ENCODE data around the gene RNF213.
A peak's percentile ranks its signal among the peaks of the same experiment; 100 is the strongest.

RNF213 gene

DNA sequence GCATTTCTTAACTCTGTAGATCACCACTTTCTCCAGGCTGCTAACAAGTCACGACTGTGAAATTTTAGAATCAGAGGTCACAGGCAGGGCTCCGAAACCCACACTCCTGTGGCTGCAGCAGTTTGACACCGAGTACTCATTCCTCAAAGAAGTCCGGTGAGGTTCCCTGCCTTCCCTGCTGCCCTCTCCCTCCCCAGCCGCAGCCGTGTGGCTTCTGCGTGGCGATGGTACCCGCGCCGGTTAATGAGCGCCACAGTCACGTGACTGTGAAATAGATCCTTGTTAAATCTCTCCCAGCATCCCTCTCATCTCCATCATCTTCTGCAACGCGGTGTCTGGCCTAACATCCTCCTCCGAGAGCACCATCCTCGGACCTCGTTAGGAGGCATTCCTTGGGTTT lies 89.1 kb downstream of the RNF213 start:
- H3K4me3 Mint-ChIP-seq, result no peak overlapping the region
- H3K27me3 Mint-ChIP-seq, result no peaks in the 10 kb centered on the region
- peaks cover 95% of the 10 kb centered on the region for H3K36me3 Mint-ChIP-seq (ENCODE audit: insufficient read depth)
- H3K4me1 Mint-ChIP-seq, result peaks cover 22% of the 10 kb centered on the region
- H3K9me3 Mint-ChIP-seq, result no peaks in the 10 kb centered on the region
- peak overlapping the region; percentile 32 for H3K27ac Mint-ChIP-seq (ENCODE audit: low read depth)
- ATAC-seq (replicated peaks; ENCODE audit: extremely low read depth, poor library complexity, severe bottlenecking) (no peak), DNase-seq (ENCODE audit: low spot score in 2 of 2) (no peak)

DNA sequence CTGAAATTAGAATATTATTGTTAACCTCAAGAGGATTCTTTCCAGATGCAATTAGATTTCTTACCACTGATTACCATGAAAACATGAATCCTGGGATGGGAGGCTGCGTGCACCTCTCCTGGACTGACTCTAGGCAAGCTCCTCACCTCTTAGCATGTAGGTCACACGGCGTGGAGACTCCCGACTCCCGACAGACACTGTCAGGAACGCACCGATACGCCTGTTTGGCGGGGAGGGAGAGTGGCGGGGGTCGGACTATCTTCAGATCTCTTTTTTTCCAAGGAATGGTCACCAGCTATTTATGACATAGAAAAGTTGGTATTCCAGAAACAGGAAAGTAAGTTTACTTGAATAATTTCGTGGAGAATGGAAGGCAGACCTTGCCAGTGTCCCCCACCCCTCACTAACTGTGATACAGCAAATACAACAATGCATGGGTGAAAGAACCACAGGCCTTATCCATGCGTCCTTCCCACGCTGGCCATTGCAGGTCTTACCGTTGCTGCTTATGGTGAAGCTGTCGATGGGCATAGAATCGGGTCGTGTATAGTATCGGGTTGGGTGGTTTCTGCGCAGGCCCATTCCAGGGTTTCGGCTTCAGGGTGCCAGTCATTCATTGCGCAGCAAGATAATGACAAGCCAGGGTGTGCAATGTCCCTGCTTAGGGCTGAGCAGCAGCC lies 91.7 kb downstream of the RNF213 start:
- H3K4me3 Mint-ChIP-seq, result no peak overlapping the region
- no peak overlapping the region for H3K27ac Mint-ChIP-seq (ENCODE audit: low read depth)
- ATAC-seq (replicated peaks; ENCODE audit: extremely low read depth, poor library complexity, severe bottlenecking) (no peak), DNase-seq (ENCODE audit: low spot score in 2 of 2) (no peak)
- H3K36me3 Mint-ChIP-seq (ENCODE audit: insufficient read depth), result peaks cover 92% of the 10 kb centered on the region
- H3K4me1 Mint-ChIP-seq, result peaks cover 21% of the 10 kb centered on the region
- H3K9me3 Mint-ChIP-seq, result no peaks in the 10 kb centered on the region
- H3K27me3 Mint-ChIP-seq, result no peaks in the 10 kb centered on the region

DNA sequence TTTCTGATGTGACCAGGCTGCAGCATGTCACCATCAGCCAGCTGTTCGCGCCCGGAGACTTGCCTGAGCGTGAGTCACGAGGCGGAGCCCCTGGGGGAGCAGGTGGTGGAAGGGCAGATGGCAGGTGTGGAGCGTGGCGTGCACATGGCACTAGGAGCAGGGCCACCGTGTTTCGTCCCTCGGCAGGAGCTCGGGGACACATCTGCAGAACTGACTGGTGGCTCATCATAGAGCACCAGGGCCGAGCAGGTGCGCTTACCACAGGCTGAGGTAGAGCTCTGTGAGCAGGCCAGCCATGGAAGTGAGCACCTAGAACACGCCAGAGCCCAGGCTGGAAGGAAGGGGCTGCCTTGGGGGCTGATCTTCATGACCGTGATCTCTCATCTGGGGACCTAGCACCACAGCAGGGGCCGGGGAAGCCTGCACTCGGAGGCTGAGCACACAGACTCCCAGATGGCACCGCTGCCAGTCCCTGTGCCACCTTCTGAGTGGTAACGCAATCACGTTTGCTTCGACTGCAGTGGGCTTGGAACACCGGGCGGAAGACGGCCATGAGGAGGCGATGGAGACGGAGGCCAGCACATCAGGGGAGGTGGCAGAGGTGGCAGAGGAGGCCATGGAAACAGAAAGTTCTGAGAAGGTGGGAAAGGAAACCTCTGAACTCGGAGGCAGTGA lies 92.5 kb downstream of the RNF213 start:
- Mint-ChIP-seq H3K4me3 (peak overlapping the region; percentile 50), H3K27ac (ENCODE audit: low read depth) (peak overlapping the region; percentile 77), H3K27me3 (no peaks in the 10 kb centered on the region), H3K9me3 (no peaks in the 10 kb centered on the region), H3K36me3 (ENCODE audit: insufficient read depth) (peaks cover 89% of the 10 kb centered on the region), H3K4me1 (peaks cover 16% of the 10 kb centered on the region)
- DNase-seq (ENCODE audit: low spot score in 2 of 2) (no peak), ATAC-seq (replicated peaks; ENCODE audit: extremely low read depth, poor library complexity, severe bottlenecking) (no peak)

DNA sequence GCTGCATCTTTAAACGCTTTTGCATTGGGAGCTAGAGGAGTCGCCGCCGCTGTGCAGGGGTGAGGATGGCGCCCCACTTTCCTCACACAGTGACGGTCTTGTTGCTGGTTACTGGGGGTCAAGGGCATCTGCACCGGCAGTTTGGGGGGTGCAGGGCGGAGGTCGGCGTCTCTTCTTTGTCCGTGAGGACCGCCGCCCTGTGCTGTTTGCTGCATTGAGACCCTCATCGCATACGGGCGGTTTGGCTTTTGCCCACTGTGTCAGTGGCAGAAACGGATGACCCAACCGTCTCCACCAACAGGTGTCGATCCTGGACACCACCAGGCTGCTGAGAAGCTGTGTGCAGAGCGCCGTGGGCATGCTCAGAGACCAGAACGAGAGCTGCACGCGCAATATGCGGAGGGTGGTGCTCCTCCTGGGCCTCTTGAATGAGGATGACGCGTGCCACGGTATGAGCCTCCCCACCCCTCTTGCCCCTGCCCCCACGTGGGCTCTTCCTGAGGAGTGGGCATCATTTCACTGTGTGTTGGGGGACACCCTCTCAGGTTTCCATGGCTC lies 93.1 kb downstream of the RNF213 start:
- H3K27ac Mint-ChIP-seq (ENCODE audit: low read depth), result peak overlapping the region; percentile 77

DNA sequence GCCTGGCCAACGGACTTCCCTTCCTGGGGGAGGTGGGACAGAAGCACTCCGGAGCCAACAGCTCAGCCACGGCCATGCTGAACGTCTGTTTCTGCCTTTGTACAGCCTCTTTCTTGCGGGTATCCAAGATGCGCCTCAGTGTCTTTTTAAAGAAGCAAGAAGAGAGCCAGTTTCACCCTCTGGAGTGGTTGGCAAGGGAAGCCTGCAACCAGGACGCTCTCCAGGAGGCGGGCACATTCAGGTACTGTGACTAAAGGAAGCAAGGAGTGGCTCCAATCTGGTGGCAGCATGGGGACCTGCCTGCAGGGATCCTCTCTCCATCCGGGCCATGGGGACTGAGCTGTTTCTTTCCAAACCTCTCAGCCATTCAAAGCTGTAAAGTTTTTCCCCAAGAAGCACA lies 93.7 kb downstream of the RNF213 start:
- no peak for ATAC-seq (replicated peaks; ENCODE audit: extremely low read depth, poor library complexity, severe bottlenecking)
- Mint-ChIP-seq H3K27ac (ENCODE audit: low read depth) (no peak overlapping the region), H3K4me1 (peaks cover 6% of the 10 kb centered on the region), H3K9me3 (no peaks in the 10 kb centered on the region), H3K27me3 (no peaks in the 10 kb centered on the region), H3K36me3 (ENCODE audit: insufficient read depth) (peaks cover 89% of the 10 kb centered on the region), H3K4me3 (no peak overlapping the region)
- DNase-seq (ENCODE audit: low spot score in 2 of 2), result no peak

More for the DNA sequence above, 93.1 kb downstream of the RNF213 start:
- Mint-ChIP-seq H3K27me3 (no peaks in the 10 kb centered on the region), H3K9me3 (no peaks in the 10 kb centered on the region), H3K4me1 (peaks cover 12% of the 10 kb centered on the region), H3K4me3 (peak overlapping the region; percentile 50), H3K36me3 (ENCODE audit: insufficient read depth) (peaks cover 89% of the 10 kb centered on the region)
- no peak for ATAC-seq (replicated peaks; ENCODE audit: extremely low read depth, poor library complexity, severe bottlenecking)
- no peak for DNase-seq (ENCODE audit: low spot score in 2 of 2)

DNA sequence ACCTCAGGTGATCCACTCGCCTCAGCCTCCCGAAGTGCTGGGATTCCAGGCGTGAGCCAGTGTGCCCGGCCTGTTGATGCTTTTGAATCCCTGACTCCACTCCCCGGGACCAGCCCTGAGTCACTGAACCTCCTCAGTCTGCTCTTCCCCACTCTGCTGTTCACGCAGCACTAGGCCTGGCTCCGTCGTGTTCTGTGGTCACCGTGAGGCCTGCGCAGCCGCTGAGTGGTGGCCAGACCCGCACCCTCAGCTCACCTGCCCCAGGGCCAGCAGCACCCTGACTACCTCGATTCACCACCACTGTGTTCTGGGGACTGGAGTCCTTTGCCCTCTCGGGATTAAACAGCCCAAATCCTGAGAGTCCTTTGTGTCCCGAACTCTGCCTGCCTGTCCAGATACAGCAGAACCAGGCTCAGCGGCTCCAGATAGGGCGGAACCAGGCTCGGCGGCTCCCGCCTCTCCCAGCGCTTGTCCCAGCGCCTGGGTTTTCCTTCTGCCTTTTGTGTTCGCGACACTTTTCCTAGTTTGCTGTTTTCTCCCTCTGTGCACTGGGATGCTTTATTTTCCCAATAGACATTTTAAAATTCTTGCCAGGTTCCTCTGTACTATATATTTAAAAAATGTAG lies 95.7 kb downstream of the RNF213 start:
- no peaks in the 10 kb centered on the region for H3K9me3 Mint-ChIP-seq
- no peak for ATAC-seq (replicated peaks; ENCODE audit: extremely low read depth, poor library complexity, severe bottlenecking)
- no peak for DNase-seq (ENCODE audit: low spot score in 2 of 2)
- H3K4me3 Mint-ChIP-seq, result no peak overlapping the region
- H3K27me3 Mint-ChIP-seq, result no peaks in the 10 kb centered on the region
- no peak overlapping the region for H3K27ac Mint-ChIP-seq (ENCODE audit: low read depth)
- H3K4me1 Mint-ChIP-seq, result no peaks in the 10 kb centered on the region
- H3K36me3 Mint-ChIP-seq (ENCODE audit: insufficient read depth), result peaks cover 90% of the 10 kb centered on the region

DNA sequence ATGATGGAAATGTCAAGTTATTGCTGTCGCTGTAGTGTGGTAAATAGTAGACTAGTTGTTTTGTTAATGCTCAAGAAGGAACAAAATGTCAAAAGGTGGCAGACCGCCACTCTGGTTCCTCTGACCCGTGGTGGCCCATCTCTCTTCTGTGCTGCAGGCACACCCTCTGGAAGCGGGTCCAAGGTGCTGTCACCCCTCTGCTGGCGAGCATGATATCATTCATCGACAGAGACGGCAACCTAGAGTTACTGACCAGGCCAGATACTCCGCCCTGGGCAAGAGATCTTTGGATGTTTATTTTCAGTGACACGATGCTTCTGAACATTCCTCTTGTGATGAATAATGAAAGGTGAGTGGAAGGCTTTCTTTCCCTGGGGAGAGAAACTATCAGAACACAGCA lies 97.5 kb downstream of the RNF213 start:
- Mint-ChIP-seq H3K27ac (ENCODE audit: low read depth) (peak overlapping the region; percentile 35), H3K4me1 (no peaks in the 10 kb centered on the region), H3K27me3 (no peaks in the 10 kb centered on the region), H3K36me3 (ENCODE audit: insufficient read depth) (peaks cover 87% of the 10 kb centered on the region), H3K9me3 (no peaks in the 10 kb centered on the region), H3K4me3 (no peak overlapping the region)
- no peak for DNase-seq (ENCODE audit: low spot score in 2 of 2)
- ATAC-seq (replicated peaks; ENCODE audit: extremely low read depth, poor library complexity, severe bottlenecking), result no peak

DNA sequence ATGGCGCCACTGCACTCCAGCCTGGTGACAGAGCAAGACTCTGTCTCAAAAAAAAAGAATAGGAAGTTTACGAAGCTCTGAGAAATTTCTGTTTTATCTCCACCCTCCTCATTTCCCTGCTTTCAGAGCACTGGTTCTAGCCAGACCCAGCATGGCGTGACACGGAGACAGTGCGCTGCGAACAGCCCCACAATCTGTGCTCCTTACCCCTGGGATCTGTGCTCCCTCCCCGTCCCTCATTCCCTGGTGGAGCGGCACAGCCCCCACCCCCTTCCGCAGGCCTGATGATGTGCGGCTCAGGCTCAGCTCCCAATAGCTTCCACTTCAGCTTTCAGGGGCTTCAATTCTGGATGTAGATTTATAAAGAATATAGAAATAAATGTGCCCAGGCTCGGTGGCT lies 98.2 kb downstream of the RNF213 start:
- H3K27ac Mint-ChIP-seq (ENCODE audit: low read depth), result peak overlapping the region; percentile 83
- peaks cover 81% of the 10 kb centered on the region for H3K36me3 Mint-ChIP-seq (ENCODE audit: insufficient read depth)
- no peak overlapping the region for H3K4me3 Mint-ChIP-seq

DNA sequence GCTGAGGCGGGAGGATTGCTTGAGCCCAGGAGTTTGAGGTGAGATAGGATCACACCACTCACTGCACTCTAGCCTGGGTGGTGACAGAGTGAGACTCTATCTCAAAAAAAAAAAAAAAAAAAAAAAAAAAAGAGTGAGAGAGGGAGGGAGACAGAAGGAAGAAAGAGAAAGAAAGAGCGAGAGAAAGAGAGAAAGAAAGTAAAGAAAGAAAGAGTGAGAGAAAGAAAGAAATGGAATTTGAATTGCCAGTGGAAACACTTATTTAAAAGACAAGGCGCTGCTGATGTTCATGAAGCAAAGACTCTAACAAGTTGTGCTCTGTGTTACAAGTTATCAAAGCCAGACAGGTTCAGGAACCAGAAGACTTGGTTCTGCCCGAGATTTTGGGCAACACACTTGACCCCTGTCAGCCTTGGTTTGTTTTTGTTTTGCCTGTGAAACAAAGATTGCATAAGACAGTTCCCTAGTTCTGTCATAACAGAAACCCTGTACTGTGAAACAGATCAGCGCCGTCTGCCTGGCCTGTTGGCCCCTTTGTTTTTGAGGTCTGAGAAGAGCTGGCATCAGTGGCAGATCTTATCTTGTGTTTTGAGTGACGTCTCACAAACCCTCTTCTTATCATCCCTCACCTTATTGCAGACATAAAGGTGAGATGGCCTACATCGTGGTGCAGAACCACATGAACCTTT lies 98.9 kb downstream of the RNF213 start:
- no peak for DNase-seq (ENCODE audit: low spot score in 2 of 2)
- Mint-ChIP-seq H3K27me3 (no peaks in the 10 kb centered on the region), H3K9me3 (no peaks in the 10 kb centered on the region), H3K4me1 (no peaks in the 10 kb centered on the region), H3K4me3 (no peak overlapping the region), H3K27ac (ENCODE audit: low read depth) (peak overlapping the region; percentile 83), H3K36me3 (ENCODE audit: insufficient read depth) (peaks cover 81% of the 10 kb centered on the region)
- ATAC-seq (replicated peaks; ENCODE audit: extremely low read depth, poor library complexity, severe bottlenecking), result no peak

More for the DNA sequence above, 98.2 kb downstream of the RNF213 start:
- ATAC-seq (replicated peaks; ENCODE audit: extremely low read depth, poor library complexity, severe bottlenecking), result no peak
- H3K9me3 Mint-ChIP-seq, result no peaks in the 10 kb centered on the region
- no peak for DNase-seq (ENCODE audit: low spot score in 2 of 2)
- H3K4me1 Mint-ChIP-seq, result no peaks in the 10 kb centered on the region
- H3K27me3 Mint-ChIP-seq, result no peaks in the 10 kb centered on the region

DNA sequence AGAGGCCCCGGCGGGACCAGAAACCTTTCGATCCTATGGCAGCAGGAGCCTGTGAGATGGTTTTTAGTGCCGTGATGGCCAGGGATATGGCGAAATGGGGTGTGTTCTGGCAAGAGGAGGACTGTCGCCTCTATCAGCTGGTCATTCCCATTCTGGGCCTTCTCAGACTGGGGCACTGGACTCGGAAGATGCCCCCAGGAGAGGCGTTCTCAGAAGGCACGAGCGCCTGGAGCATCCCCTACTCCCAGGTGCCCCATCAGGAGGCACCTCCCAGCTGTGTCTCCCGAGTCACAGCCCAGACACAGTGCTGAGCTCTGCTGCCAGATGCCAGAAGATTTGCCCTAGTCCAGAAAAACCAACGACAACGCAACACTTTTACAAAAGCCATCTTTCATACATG lies 99.7 kb downstream of the RNF213 start:
- no peaks in the 10 kb centered on the region for H3K4me1 Mint-ChIP-seq
- ATAC-seq (replicated peaks; ENCODE audit: extremely low read depth, poor library complexity, severe bottlenecking), result no peak
- no peaks in the 10 kb centered on the region for H3K27me3 Mint-ChIP-seq
- H3K9me3 Mint-ChIP-seq, result no peaks in the 10 kb centered on the region
- peaks cover 81% of the 10 kb centered on the region for H3K36me3 Mint-ChIP-seq (ENCODE audit: insufficient read depth)
- DNase-seq (ENCODE audit: low spot score in 2 of 2), result no peak
- H3K27ac Mint-ChIP-seq (ENCODE audit: low read depth), result no peak overlapping the region
- no peak overlapping the region for H3K4me3 Mint-ChIP-seq

DNA sequence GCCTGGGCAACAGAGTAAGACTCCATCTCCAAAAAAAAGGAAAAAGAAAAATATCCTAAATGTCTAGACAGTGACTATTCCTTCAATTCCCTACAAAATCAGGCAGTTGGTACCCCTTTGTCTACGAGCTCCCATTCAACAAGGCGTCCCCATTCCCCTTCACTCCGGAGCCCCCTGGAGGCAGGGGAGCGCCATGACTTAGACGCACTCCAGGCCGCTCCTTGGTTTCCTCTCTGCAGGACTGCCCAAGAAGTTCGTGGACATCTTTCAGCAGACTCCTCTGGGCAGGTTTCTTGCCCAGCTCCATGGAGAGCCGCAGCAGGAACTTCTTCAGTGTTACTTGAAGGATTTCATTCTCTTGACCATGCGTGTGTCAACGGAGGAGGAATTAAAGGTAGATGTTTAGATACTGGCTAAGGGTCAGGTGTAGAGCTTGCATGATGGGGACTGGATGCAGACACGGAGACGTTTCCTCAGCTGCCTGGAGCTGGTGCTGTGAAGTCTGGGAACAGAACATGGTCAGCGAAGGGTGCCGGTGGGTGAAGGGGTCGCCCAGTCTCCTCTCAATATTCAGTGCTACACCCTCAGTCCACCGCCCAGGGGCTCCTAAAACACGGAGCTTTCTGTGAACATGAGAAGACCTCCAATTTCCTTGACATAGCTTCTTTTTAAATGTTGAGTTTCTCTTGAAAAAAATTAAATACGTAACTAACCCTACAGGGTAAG lies 101.0 kb downstream of the RNF213 start:
- H3K27ac Mint-ChIP-seq (ENCODE audit: low read depth), result no peak overlapping the region
- peaks cover 81% of the 10 kb centered on the region for H3K36me3 Mint-ChIP-seq (ENCODE audit: insufficient read depth)
- H3K4me3 Mint-ChIP-seq, result no peak overlapping the region
- H3K4me1 Mint-ChIP-seq, result no peaks in the 10 kb centered on the region
- H3K27me3 Mint-ChIP-seq, result no peaks in the 10 kb centered on the region
- ATAC-seq (replicated peaks; ENCODE audit: extremely low read depth, poor library complexity, severe bottlenecking), result peak; percentile 49
- no peaks in the 10 kb centered on the region for H3K9me3 Mint-ChIP-seq
- no peak for DNase-seq (ENCODE audit: low spot score in 2 of 2)

All from central memory CD8-positive, alpha-beta T cell (primary cell).